ENCODE data around the gene CNST.

The CNST gene, protein sequence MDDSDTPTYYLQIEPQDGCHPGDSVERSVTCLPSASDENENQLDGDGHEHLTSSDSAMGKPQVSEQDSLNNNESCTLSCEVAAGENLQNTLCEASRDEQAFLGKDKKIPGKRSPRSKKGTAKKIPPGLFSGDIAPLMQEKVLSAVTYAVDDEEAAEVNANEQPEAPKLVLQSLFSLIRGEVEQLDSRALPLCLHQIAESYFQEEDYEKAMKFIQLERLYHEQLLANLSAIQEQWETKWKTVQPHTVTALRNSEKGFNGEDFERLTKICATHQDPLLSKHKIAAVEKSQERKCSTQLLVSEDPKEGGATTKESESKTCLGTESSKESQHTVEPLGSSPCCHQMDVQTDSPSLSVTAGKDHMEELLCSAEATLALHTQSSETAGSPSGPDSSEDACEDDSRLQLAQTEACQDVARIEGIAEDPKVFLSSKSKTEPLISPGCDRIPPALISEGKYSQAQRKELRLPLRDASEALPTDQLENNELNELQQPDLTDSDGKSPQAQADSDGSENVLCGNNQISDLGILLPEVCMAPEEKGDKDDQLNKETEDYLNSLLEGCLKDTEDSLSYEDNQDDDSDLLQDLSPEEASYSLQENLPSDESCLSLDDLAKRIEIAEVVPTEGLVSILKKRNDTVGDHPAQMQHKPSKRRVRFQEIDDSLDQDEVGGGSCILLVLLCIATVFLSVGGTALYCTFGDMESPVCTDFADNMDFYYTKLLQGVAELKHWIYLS

DNA sequence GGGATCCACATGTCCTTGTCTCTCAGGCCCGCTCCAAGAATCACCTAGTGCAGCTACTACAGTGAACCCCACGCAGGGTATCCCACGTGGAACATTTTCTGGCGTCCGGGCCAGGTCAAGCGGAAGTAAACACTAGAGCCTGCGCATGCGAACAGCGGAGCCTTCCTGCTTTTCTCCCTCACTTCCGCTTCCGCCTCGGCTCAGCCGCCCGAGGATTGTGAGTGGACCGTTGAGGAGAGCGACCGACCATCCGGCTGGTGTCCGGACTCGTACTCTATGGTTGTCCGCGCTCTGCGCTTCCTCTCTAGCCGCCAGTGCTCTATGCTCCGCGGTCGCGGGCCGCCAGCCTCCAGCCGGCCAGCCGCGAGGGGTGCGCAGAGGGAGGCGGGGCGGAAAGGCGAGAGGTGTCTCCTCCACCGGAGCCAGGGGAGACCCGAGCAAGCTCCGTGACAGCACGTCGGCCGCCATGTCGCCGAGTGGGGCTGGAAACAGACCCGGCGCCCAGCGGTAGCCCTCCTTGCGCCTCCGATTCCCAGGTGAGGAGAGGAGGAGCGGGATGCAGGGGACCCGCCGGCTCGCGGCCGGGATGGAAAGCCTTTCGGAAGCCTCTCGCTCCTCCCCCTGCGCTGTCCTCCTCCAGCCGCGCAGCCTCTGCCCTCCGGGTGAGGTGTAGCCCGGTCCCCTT lies at the start of gene CNST, which contains the start of gene TFB2M:
Gene CNST (plus strand): TSS at position 329 of the 685 bp plus-strand sequence. CDS start 25,107 bp downstream, outside the sequence.
Gene TFB2M (minus strand): TSS at position 134 of the 685 bp plus-strand sequence. CDS start 123 bp downstream, at position 11.
- peak; percentile 77 to 98 for DNase-seq

DNA sequence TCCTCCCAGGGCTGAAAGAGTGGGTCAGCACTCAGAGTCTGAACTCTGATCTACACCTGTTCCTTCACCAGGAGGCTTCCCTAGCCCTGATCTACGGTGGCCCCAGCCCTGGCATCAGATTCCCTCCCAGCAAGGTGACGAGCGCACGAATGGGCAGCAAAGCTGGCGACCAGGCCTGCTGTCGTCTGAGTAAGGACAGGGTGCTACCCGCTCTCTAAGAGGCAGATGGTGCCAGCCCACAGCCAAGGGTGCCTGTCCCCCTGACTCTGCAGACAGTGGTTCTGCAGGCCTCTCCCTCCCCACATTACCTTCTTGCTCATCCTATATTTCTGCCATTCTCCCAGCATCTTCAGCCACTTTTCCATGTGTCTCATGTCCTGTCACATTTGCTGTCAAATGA lies 48.9 kb upstream of the CNST start:
- DNase-seq: no peak

DNA sequence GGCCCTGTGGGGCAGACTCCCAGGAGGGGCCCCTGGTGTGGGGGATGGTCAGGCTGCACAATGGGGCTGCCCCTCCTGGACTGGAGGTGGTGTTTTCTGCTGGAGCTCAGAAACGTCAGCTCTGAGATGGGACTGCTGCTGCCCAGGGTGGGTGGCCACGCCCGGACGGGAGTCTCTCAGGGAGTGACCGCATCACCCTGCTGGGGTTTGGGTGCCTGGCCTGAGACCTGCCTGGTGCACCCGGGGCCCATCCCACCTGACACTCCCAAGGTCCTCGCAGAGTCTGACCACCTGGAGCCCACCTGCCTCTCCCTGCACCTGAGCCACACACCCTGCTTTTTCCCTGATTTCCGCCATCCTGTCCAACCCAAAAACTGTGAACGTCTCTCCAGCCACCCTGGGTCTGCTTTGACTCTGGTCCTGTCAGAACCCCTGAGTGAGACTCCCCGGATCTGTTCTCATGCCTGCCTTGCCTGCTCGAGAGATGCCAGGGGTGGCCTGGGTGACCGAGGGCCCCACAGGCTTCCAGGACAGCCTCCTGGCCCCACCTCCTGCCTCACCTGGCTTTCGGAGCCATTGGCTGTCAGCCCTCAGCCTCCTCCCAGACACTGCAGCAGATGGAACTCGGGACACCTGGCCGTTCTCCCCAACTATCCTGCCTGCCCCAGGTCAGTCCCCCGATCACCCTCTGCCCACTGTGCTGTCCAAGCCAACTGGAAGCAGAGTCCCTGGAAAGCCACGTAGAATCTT lies 47.6 kb upstream of the CNST start:
- DNase-seq: no peak

DNA sequence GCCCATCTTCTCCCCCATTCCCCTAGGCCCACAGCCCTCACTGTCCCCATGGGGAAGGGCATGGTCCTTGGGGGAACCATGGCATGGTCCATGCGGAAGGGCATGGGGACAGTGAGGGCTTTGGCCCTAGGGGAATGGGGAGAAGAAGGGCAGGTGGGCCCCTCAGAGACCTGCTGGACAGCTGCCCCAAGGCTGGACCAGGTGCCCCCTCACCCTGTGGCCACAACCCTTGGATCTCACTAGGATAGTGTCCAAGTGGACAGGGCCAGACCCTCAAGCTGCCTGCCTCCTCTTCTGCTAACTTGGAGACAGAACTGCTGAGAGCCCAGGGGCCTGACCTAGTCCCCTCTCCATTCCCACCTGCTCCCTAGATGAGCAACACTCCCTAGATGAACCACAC lies 46.7 kb upstream of the CNST start:
- no peak for DNase-seq

DNA sequence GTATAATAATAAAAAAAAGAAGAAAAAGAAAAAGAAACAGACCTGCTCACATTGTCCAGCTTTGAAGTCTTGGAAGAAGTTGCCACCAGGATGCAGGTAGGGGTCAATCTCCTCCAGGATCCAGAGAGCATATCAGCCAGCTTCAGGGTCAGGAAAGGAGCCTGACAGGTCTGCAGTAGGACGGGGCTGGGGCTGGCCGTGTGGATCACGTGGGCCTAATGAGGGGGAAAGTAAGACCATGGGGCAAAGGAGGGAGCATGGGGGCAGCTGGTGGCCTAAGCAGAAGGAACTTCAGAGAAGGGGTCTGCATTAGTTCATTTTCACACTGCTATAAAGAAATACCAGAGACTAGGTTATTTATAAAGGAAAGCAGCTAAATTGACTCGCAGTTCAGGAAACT lies 39.9 kb upstream of the CNST start:
- DNase-seq: no peak

DNA sequence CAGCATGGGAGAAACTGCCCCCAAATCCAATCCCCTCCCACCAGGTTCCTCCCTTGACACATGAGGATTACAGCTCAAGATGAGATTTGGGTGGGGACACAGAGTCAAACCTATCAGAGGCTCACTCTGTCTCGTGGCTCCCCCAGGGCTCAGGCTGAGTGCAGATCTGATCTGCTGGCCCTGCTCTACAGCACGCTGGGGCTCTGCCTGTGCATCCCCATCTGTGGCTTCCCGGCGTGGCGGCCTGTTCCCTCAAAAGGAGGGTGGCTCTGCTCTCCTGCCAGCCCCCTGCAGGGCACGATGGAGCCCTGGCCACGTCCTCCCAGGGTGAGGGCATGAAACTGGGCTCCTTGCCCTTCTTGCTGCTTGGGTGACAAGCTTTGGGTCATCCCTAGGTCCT lies 39.3 kb upstream of the CNST start:
- no peak for DNase-seq

DNA sequence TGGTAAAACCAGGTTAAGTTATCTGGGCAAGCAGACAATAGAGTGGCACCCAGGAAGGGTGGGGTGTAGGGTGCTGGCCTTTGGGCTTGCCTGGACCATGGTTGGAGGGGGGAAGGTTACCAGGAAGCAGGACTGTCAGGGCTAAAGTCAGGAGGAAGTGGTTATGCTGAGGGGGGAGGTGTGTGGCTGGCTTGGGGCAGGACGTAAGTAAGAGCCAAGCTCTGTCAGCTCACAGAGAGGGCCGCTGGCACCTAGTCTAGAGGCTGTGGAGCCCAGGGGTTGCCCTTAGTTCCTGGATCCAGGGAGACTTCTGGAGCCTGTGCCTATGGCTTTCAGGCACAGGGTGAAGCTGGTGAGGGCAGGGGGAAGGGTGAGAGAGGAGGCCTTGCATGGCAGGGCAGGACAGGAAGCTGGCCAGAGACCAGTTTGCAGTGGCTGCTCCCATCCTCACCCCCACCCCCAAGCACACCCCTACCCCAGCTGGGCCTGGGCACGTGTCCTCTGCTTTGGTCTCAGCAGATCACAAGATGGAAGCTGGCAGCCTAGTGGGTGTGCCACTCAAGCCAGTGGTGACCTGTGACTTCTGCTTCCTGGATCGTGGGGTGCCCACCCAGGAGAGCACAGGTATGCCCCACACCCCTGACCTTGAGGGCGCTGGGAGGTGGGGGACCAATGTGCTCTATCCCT lies 38.7 kb upstream of the CNST start:
- DNase-seq: no peak

DNA sequence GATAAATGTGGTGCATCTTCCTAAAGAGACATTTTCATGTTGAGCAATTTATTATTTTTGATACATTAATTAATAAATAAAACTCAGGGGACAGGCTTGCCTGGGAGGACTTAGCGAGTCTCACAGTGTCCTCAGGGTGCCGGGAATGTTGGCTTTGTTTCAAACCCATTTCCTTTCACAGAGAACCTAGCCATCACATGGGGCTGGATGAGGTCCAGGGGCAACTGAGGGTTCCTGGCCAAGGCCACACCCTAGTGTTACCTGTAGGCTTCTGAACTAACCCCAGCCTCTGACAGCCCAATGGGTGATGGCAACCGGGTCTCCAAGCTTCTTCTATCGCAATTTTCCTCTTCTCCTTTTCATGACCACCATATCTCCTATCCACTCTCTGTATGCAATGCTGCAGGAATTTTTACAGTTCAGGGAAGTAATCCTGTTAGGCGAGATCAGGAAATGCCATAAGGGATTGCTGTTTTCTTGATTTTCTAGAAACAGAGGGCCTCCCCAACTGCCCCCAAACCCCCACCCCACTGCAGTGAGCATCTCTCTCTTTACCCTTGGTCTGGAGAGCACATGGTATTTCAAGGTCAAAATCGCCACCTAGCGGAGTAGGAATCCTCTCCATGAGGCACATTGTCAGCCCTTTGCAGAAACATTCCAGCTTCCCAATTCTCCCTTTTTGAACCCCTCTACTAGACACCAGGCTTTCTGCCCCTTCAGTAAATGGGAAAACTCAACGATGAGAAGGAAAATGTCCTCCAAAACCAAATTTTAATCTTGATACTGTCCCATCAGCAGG lies 37.1 kb upstream of the CNST start:
- no peak for DNase-seq

DNA sequence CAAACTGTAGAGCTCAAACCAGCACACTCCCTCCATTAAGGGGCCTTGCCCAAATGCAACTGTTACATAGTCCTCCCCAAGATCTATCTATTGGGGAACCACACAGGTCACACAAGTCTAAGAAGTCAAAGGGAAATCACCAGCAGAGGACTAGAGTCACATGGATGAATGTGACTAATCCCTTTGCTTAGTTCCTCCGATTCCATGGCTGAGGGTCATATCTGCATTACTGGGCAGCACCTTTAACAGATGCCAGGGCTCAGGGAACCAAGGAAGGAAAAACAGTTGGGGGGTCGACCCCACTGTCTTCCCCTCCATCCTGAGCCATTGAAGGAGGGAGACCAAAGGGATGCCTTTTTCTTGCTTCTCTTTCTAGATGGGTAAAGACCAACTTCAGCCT lies 35.8 kb upstream of the CNST start:
- DNase-seq: no peak

DNA sequence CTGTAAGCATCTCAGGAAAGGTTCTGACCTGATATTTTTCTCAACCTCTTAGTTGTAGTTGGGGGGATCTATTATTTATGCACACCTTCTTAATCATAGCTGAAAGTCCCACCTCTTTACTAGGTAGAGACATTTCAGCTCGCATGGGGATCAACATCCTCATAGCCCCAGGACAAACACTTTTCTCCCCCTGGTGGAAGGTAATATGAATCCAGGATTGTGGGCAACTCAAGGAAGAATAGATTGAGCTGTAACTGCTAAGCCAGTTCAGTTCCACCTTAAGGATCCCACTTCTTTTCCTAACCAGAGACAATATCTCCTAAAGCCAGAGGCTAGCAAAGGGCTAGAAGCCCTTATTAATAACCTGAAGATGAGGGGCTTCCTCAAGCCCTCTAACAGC lies 33.7 kb upstream of the CNST start:
- DNase-seq: no peak

DNA sequence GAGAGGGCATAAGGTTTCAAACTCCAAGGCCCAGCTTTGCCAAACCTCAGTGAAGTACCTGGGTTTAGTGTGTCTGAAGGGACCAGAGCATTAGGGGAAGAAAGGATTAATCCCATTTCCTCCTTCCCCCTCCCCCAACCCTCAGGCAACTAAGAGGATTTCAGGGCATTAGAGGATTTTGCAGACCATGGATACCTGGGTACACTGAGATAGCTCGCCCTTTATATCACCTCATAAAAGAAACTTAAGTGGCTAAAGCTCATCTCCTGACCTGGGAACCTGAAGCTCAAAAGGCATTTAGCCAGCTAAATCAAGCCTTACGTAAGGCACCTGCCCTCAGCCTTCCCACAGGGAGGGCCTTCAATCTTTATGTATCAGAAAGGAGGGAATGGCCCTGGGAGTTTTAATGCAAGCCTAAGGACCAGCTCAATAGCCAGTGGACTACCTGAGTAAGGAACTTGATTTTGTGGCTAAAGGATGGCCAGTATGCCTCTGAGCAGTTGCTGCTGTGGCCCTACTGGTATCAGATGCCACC lies 32.8 kb upstream of the CNST start:
- no peak for DNase-seq

DNA sequence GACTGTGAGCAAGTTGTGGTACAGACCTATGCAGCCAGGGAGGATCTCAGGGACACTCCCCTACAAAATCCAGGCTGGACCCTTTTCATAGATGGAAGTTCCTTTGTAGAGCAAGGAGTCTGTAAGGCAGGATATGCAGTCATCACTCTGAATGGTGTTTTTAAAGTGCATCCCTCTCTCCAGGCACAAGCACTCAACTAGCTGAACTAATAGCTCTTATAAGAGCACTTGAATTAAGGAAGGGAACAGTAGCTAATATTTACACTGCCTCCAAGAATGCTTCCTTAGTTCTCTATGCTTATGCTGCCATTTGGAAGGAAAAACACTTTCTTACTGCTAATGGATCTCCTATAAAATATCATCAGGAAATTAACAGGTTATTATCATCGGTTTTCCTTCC lies 32.1 kb upstream of the CNST start:
- DNase-seq: no peak

DNA sequence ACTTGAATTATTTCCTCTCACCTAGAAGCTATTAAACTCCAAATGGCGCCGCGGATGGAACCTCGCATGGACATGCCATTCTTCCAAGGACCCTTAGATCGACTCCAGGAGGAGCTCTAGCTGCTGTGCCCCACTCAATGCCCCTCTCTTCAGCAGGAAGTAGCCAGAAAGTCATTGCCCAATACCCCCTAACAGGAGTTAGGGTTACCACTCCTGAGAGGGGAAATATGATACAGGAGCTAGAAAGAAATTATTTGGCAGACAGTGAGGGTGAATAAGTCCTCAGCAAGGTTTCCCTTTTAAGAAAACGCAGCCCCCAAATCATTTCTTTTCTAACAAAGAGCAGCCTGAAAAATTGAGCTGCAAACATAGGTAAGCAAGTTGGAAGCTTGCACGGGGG lies 28.8 kb upstream of the CNST start:
- DNase-seq: no peak

DNA sequence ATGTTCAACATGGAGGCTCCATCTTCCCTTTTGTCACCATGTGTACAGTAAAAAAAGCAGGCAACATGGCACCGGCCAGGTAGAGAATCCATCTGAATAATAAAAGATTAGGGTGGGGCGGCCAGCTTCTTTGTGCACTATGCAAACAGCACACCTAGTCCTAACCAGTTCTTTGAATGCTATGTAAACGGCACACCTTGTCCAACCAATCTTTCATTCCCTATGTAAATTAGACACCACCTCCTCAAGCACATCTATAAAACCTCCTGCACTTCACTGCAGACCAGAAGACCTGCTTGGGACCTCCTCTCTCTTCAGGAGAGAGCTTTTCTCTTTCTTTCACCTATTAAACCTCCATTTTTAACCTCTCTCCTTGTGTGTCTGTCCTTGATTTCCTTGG lies 28.4 kb upstream of the CNST start:
- no peak for DNase-seq

DNA sequence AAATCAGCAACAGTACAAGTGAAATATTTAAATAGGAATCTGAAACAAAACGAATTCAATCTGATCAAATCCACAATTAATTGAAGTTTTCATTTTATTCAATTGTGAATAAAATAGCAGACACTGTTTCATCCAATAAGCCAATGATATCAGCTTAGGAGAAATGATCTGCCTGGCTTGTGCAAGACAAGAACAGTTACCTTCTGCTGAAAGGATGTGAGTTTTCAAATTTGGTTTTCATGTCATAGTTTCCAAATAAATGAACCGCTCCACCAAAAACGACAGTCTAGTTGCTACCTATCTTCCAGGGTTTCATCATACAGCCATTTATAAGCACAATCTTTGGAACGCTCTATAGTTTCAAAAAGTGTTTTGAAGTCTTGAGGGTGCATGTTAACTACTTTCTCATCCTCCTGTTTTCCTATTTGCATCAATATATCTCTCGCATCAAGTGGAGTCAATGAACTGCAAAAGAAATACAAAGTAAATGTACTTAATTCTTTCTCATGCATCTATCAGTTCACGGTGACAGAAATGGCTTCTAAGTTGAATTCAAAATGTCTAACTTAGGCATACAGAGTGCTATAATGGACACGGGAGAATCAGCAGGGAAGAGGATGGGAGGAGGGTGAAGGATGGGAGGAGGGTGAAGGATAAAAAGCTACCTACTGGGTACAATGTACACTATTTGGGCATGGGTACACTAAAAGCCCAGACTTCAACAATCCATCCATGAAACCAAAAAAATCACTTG lies 25.3 kb upstream of the CNST start:
- no peak for DNase-seq

DNA sequence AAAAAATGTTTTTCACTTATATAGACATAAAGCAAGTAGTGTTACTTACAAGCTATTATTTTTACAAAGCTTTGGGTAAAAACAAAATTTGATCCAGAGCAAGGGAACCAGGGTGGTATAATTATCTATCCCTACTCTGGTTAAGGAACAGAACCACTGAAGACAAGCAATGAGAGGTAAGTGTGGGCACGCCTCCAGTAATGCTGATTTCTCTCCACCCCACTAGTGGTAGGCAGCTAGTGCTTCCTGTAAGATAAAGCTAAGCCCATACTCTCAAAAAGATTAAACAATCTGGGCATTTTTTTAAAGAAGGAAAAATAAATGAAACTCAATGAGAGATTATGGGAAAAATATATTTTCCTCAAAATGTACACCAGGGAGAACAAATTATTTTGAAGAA lies 22.3 kb upstream of the CNST start:
- DNase-seq: no peak

DNA sequence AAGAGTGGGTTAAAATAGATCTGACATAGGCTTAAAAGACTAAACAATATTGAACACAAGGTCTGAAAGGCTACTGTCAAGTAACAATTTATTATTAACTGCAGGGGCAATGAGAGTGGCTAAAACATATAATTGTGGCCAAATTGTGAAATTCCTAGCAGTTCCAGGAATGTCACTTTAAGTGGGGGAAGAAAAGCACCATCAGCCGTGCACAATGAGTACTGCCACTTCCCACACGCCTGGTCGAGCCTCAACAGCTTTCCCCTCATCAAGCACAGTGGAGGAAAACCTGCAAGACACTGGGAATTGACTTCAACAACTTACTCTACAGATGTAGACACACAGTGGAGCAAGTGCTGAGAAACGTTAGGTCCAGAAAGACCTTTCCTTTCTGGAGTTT lies 16.6 kb upstream of the CNST start:
- DNase-seq: no peak

DNA sequence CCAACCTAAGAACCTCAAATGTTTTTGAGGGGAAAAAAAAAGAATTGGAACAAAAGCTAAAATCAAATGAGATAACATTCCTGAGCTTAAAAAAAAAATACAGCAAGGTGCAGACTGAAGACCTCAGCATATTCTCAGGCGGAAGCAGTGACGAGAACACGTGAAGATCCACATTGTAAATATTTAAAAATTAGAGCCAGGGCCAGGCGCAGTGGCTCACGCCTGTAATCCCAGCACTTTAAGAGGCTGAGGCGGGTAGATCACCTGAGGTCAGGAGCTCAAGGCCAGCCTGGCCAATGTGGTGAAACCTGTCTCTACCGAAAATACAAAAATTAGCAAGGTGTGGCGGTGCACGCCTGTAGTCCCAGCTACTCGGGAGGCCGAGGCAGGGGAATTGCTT lies 15.9 kb upstream of the CNST start:
- DNase-seq: no peak

DNA sequence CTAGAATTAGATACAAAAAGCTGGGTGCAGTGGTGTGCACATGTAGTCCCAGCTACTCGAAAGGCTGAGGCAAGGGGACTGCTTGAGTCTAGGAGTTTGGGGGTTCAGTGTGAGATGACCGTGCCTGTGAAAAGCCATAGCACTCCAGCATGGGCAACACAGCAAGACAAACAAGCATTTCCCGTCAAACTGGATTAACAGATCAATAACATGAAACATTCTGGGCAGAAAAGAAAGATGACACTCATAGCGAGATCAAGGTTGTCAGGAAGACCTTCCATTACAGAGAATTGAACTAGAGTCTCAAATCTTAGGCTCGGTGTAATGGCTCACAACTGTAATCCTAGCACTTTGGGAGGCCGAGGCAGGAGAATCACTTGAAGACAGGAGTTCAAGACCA lies 14.1 kb upstream of the CNST start:
- no peak for DNase-seq

DNA sequence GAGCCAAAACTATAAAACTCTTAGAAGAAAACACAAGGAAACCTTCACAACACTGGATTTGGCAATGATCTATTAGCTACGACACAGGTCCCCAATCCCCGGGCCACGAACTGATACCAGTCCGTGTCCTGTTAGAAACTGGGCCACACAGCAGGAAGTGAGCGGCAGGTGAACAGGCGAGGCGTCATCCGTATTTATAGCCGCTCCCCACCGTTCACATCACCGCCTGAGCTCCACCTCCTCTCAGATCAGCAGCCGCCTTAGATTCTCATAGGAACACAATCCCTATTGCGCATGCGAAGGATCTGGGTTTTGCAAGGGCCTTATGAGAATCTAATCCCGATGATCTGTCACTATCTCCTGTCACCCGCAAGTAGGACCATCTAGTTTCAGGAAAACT lies 12.1 kb upstream of the CNST start:
- DNase-seq: no peak

DNA sequence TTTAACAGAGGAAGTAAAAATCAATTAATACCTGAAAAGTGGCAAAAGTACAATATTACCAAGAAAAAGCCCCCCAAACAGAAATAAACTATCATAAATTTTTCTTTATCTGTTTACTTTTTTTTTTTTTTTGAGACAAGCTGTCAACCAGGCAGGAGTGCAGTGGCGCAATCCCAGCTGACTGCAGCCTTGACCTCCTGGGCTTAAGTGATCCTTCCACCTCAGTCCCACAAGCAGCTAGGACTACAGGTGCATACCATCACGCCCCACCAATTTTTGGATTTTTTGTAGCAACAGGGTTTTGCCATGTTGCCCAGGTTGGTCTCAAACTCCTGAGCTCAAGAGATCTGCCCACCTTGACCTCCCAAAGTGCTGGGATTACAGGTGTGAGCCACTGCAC lies 8.2 kb upstream of the CNST start:
- DNase-seq: no peak

Data from bone marrow (tissue), 2 donors.